ENCODE results near the gene TBC1D22A. TPM values are rescaled to one million over a fixed set of nuclear protein-coding genes. Genes with fewer than 3 reads are reported as not detected.

Gene TBC1D22A
- polyA plus RNA-seq, 1 donor from 2014 or later = 9.3 TPM

DNA sequence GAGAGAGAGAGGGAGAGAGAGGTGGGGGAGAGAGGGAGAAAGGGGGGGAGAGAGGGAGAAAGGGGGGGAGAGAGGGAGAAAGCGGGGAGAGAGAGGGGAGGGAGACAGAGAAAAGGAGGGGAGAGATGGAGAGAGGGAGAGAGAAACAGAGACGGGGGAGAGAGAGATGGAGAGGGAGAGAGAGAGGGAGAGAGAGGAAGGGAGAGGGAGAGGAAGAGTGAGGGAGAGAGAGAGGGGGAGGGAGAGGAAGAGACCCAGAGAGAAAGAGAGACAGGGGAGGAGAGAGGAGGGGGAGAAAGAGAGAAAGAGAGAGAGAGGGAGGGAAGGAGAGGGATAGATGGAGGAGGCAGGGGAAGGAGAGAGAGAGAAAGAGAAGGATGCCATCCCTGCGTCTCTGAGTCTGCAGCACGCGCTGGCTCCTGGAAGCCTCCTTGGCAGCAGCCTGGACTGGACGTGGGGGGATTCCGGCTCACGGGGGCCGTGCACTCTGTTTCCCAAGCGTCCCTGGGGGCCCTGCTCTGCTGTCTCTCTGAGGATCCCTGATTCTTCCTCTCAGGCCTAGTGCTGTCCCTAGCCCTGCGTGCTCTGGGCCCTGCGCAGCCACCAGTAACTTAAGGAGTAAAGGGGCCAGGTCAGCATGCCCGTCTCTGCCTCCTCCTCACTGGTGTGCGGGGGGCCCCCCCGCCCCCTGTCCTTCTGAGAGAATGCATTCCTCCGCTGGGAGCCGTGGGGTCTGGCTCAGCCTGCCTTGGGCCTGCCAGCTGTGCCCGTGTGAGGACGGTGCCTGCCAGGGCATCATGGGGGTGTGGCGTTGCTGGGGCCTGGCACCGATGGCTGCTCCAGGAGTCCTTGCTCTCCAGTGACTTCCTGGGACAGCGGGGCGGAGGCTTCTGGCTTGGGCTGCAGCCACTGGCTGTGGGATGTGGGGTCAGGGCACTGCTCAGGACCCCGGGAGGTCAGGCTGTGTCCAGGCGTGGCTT, 429.5 kb downstream of the TBC1D22A start:
- Histone ChIP-seq H3F3A (ENCODE audit: insufficient read depth, low read length, poor library complexity, severe bottlenecking) (no peaks in the 10 kb centered on the region), H2AFZ (ENCODE audit: low read depth, low read length) (no peak overlapping the region), H4K20me1 (ENCODE audit: insufficient read depth) (no peaks in the 10 kb centered on the region), H3K4me3 (ENCODE audit: low read length) (no peak overlapping the region), H3K79me2 (replicated peaks; ENCODE audit: insufficient read depth, low read length) (no peaks in the 10 kb centered on the region), H3K27me3 (ENCODE audit: insufficient read depth, low read depth, low read length) (no peaks in the 10 kb centered on the region), H3K9me3 (ENCODE audit: low read length) (no peaks in the 10 kb centered on the region), H3K27ac (ENCODE audit: low read length) (no peak overlapping the region), H3K36me3 (ENCODE audit: insufficient read depth, low read length) (no peaks in the 10 kb centered on the region), H3K4me2 (ENCODE audit: low read length) (no peak overlapping the region), H3K9ac (ENCODE audit: low read length) (no peak overlapping the region), H3K9me2 (ENCODE audit: insufficient read depth, low read length) (no peaks in the 10 kb centered on the region)
- TF ChIP-seq SMC3 (conservative IDR thresholded peaks at IDR 0.05; ENCODE audit: poor library complexity) = no peak
- no peak for TF ChIP-seq RAD21 (conservative IDR thresholded peaks at IDR 0.05)

DNA sequence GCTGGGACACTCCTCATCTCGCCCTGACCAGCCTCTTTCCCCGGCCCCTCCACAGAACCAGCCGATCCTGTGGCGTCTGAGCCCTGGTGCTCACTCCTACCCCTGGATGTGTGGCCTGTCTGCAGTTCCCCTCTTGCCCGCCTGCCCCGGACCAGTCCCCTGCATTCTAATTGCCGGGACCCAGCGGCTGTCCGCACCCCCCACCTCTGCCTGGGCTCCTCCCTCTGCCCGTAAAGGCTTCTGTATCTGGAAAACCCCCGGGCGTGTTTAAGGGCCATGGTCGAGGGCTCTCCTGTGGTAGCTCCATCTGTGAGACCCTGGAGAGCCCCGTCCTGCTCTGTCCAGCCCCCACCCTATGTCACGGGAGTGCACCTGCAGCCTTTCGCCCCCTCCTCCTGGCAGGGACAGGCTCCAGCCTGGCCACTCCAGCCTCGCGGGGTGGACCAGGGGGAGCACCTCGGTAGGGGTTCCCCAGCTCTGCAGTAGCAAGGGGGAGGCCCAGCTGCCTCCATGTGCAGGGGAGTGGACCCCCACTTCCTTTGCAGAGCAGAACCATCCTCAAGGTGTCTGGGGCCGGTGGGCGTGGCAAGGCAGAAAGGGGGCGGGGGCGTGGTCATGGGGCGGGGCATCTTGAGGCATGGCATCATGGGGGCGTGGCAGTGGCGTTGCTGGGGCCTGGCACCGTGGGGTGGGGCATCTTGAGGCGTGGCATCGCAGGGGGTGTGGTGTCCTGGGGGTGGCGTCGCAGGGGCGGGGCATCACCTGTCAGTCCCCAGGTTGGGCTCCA, 430.4 kb downstream of the TBC1D22A start:
- Histone ChIP-seq H2AFZ (ENCODE audit: low read depth, low read length) (no peak overlapping the region), H3K4me3 (ENCODE audit: low read length) (no peak overlapping the region), H3K9me2 (ENCODE audit: insufficient read depth, low read length) (no peaks in the 10 kb centered on the region), H3K79me2 (replicated peaks; ENCODE audit: insufficient read depth, low read length) (no peaks in the 10 kb centered on the region), H3K9ac (ENCODE audit: low read length) (no peak overlapping the region), H3F3A (ENCODE audit: insufficient read depth, low read length, poor library complexity, severe bottlenecking) (no peaks in the 10 kb centered on the region), H3K27ac (ENCODE audit: low read length) (no peak overlapping the region), H3K4me2 (ENCODE audit: low read length) (no peak overlapping the region), H4K20me1 (ENCODE audit: insufficient read depth) (no peaks in the 10 kb centered on the region), H3K27me3 (ENCODE audit: insufficient read depth, low read depth, low read length) (no peaks in the 10 kb centered on the region), H3K36me3 (ENCODE audit: insufficient read depth, low read length) (no peaks in the 10 kb centered on the region), H3K9me3 (ENCODE audit: low read length) (no peaks in the 10 kb centered on the region)
- TF ChIP-seq RAD21 (conservative IDR thresholded peaks at IDR 0.05) = no peak
- TF ChIP-seq POLR2AphosphoS5 (IDR thresholded peaks at IDR 0.05) = no peak
- TF ChIP-seq SMC3 (conservative IDR thresholded peaks at IDR 0.05; ENCODE audit: poor library complexity) = no peak
- no peak for TF ChIP-seq EP300 (conservative IDR thresholded peaks at IDR 0.05; ENCODE audit: poor library complexity, severe bottlenecking)

- H3F3A ChIP-seq (ENCODE audit: insufficient read depth, low read length, poor library complexity, severe bottlenecking) = no peaks in the 10 kb centered on the region
- no peak overlapping the region for H2AFZ ChIP-seq (ENCODE audit: low read depth, low read length)
- H3K4me3 ChIP-seq (ENCODE audit: low read length) = no peak overlapping the region
- no peaks in the 10 kb centered on the region for H4K20me1 ChIP-seq (ENCODE audit: insufficient read depth)
- no peak overlapping the region for H3K27ac ChIP-seq (ENCODE audit: low read length)
- TF ChIP-seq SMC3 (conservative IDR thresholded peaks at IDR 0.05; ENCODE audit: poor library complexity) (no peak), CTCF (IDR thresholded peaks at IDR 0.05; ENCODE audit: poor library complexity, severe bottlenecking) (no peak), POLR2AphosphoS5 (IDR thresholded peaks at IDR 0.05) (no peak), EZH2 (IDR thresholded peaks at IDR 0.05; ENCODE audit: borderline replicate concordance, insufficient read depth, low read length, poor library complexity, severe bottlenecking) (no peak), REST (IDR thresholded peaks at IDR 0.05; ENCODE audit: borderline replicate concordance) (no peak), EP300 (conservative IDR thresholded peaks at IDR 0.05; ENCODE audit: poor library complexity, severe bottlenecking) (no peak), MXI1 (conservative IDR thresholded peaks at IDR 0.05; ENCODE audit: poor library complexity, severe bottlenecking) (no peak), TAF1 (IDR thresholded peaks at IDR 0.05; ENCODE audit: low read depth) (no peak), RAD21 (conservative IDR thresholded peaks at IDR 0.05) (no peak)
- H3K9me3 ChIP-seq (ENCODE audit: low read length) = no peaks in the 10 kb centered on the region
- no peak overlapping the region for H3K4me2 ChIP-seq (ENCODE audit: low read length)
- H3K79me2 ChIP-seq (replicated peaks; ENCODE audit: insufficient read depth, low read length) = no peaks in the 10 kb centered on the region
- H3K27me3 ChIP-seq (ENCODE audit: insufficient read depth, low read depth, low read length) = no peaks in the 10 kb centered on the region
- no peaks in the 10 kb centered on the region for H3K36me3 ChIP-seq (ENCODE audit: insufficient read depth, low read length)
- H3K9me2 ChIP-seq (ENCODE audit: insufficient read depth, low read length) = no peaks in the 10 kb centered on the region
- no peak overlapping the region for H3K9ac ChIP-seq (ENCODE audit: low read length)
These were observed 431.3 kb downstream of the TBC1D22A start for GRCh38 chr22:47193606-47194329.
